GM12873 (cell line): ENCODE data around the gene MARF1.

Experiments
- CTCF ChIP-seq: IDR thresholded peaks from 2 replicates; pipeline ENCODE4 v1.5.1; 2012; ENCODE audit warnings: low read depth, mild to moderate bottlenecking, moderate library complexity, low read length, control low read depth; ENCODE audit not compliant: insufficient read depth; ENCODE audit errors: missing control alignments

The MARF1 gene

GRCh38 chr16:15660203-15660601 lies 17.2 kb upstream of the MARF1 start:
- no peak for TF ChIP-seq CTCF

- TF ChIP-seq CTCF: no peak
These were observed 15.6 kb upstream of the MARF1 start for GRCh38 chr16:15658556-15658955.

- TF ChIP-seq CTCF: no peak
These were observed 15.2 kb upstream of the MARF1 start for GRCh38 chr16:15658149-15658548.

GRCh38 chr16:15654591-15654990 lies 11.6 kb upstream of the MARF1 start:
- TF ChIP-seq CTCF: no peak

GRCh38 chr16:15653227-15653626 lies 10.3 kb upstream of the MARF1 start:
- no peak for TF ChIP-seq CTCF

GRCh38 chr16:15652293-15653001 lies 9.5 kb upstream of the MARF1 start:
- TF ChIP-seq CTCF: no peak

- TF ChIP-seq CTCF: no peak
These were observed 7.8 kb upstream of the MARF1 start for GRCh38 chr16:15650698-15651171.
